ENCODE results near the gene JUN.

DNA sequence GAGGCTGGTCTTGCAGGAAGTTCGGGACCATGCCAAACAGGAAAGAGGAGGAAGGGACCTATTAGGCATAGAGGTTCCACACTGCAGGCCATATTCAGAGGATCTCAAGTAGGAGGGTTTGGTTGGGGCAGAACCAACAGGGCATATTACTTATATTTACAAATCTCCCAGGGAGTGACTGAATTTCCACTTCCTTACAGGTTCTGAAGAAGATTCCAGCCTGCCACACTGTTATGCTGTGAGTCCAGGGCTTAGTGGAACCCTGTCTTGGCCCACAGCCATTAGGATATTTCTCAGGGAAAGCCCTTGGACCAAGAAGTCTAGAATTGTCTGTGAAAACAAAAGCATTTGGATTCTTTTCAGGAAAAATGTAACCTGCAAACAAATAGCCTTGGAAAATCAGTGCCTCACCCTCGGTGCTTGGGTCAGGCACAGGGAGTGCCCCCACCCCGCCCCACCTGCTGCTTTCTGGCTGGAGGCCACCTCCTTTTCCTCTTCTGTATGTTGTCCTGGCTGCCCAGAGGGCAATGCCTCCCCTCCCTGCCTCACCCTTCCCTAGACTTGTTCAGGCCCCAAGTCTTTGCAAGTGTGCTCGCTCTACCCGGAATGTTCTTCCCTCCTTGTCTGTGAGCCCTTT lies 41.0 kb upstream of the JUN start:
- TF ChIP-seq GATA2 (IDR thresholded peaks at IDR 0.05; ENCODE audit: low read depth, low read length) (no peak), GATA3 (IDR thresholded peaks at IDR 0.05; ENCODE audit: low read depth, low read length) (no peak)

All from SH-SY5Y (cell line).